Adrenal gland (tissue), 5 donors: ENCODE measurements around the gene ODF2.

Source experiments
- POLR2A ChIP-seq, 2 donors: fragments of 450-650 bp; IDR thresholded peaks; one replicate each; pipeline ENCODE4 v1.6.1; 2017; ENCODE audit warnings: antibody characterized with exemption in 2 of 2, mild to moderate bottlenecking in 2 of 2, moderate library complexity in 1 of 2
- TF ChIP-seq, protein P1 (sequence below), 6 experiments: fragments of 450-650 bp in 4 of 6; fragments of 200-600 bp in 2 of 6; sonication (generic) in 1 of 6; IDR thresholded peaks; 1 replicate in 5 of 6; 2 replicates in 1 of 6; pipeline versions ENCODE4 v1.5.1 to v1.8.0; 2016 to 2021; ENCODE audit warnings: antibody characterized with exemption in 6 of 6, mild to moderate bottlenecking in 2 of 6, moderate library complexity in 1 of 6
- donor health status: DM: no; HTN: no; CAD: no.

DNA sequence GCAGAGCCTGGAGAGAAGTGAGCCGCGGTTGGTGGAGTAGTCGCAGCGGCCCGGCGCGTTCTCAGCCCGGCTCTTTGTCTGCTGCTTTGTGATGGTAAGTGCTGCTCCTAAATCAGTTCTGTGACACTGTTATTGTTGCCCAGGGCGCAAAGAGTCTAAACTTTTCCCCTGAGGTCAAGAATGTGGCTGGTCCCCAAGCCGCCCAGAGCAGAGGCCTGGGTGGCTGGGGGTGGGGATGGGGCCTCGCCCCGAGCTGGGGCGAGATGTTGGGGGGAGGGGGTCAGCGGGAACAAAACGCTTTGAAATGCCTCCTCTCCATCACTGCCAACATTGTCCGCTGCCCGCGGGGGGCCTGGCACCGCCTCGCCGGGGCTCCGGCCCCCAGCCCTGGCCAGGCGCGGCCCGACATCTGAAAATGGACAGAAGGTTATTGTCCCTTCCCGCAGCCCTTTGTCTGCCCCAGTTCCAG, 46.8 kb upstream of the ODF2 start:
- TF ChIP-seq, protein P1, sequence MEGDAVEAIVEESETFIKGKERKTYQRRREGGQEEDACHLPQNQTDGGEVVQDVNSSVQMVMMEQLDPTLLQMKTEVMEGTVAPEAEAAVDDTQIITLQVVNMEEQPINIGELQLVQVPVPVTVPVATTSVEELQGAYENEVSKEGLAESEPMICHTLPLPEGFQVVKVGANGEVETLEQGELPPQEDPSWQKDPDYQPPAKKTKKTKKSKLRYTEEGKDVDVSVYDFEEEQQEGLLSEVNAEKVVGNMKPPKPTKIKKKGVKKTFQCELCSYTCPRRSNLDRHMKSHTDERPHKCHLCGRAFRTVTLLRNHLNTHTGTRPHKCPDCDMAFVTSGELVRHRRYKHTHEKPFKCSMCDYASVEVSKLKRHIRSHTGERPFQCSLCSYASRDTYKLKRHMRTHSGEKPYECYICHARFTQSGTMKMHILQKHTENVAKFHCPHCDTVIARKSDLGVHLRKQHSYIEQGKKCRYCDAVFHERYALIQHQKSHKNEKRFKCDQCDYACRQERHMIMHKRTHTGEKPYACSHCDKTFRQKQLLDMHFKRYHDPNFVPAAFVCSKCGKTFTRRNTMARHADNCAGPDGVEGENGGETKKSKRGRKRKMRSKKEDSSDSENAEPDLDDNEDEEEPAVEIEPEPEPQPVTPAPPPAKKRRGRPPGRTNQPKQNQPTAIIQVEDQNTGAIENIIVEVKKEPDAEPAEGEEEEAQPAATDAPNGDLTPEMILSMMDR (IDR thresholded peaks at IDR 0.05) = no peak
- TF ChIP-seq POLR2A (IDR thresholded peaks at IDR 0.05) = no peak
